HepG2 (cell line): ENCODE measurements around the gene SOAT1. TPM values are rescaled to one million over a fixed set of nuclear protein-coding genes. Genes with fewer than 3 reads are reported as not detected.
"Not testable (repeated sequence)": the region's sequence is repeated elsewhere in the genome, so short reads cannot be mapped to it uniquely, and the experiment has no call there.

Experiments
- ATAC-seq: fragments of 200-7000 bp; cut with Tn5 transposase; 3 replicates; pipeline ENCODE4 v1.9.1; 2020; ENCODE audit warnings: mild to moderate bottlenecking, moderate library complexity
- BruUV-seq: library from RNA; stranded (reverse); fragments of 400-500 nt; replicated peaks from 2 replicates; lab custom pipeline; 2021; lab: Mats Ljungman, UMichigan
- CTCF ChIA-PET: fragments of 300-600 bp; formaldehyde crosslinking; extraction: SDS; loops from one replicate; lab custom pipeline; 2021; ENCODE audit warnings: low total read pairs, inconsistent platforms, low intra/inter-chr PET ratio; lab: Yijun Ruan, JAX
- POLR2A ChIA-PET: fragments of 350-600 bp; sonication (Branson Sonifier 250); formaldehyde crosslinking; loops from one replicate; lab custom pipeline; 2020; ENCODE audit warnings: antibody characterized with exemption, inconsistent platforms; lab: Yijun Ruan, JAX
- DNase-seq: peaks from one replicate; pipeline ENCODE4 v3.0.0-alpha.2; 2015; ENCODE audit warnings: low spot score
- FAIRE-seq: peaks from 3 replicates; lab custom pipeline; 2011; peaks lifted over from hg19 to GRCh38; lab: Jason Lieb, UNC
- H2AFZ ChIP-seq: one replicate; pipeline ENCODE4 v1.6.1; 2011; ENCODE audit warnings: low read length, inconsistent platforms
- H3K27ac ChIP-seq: fragments of 300-600 bp; 3 replicates; pipeline ENCODE4 v1.8.0; 2011; ENCODE audit warnings: mixed run types, mild to moderate bottlenecking, mixed read lengths, low read length, inconsistent platforms; ENCODE audit not compliant: insufficient read depth; ENCODE audit errors: extremely low read length
- H3K27me3 ChIP-seq, 2 experiments: fragments of 200-600 bp in 1 of 2; 2 replicates in 1 of 2; 3 replicates in 1 of 2; pipeline versions ENCODE4 v1.6.0 to v1.8.0; 2011; ENCODE audit warnings: low read length in 2 of 2, mild to moderate bottlenecking in 2 of 2, moderate library complexity in 2 of 2, inconsistent platforms in 1 of 2; ENCODE audit not compliant: insufficient read depth in 2 of 2, control insufficient read depth in 1 of 2
- H3K36me3 ChIP-seq, 2 experiments: fragments of 200-600 bp in 1 of 2; replicated peaks in 1 of 2; 2 replicates in 1 of 2; 3 replicates in 1 of 2; pipeline versions ENCODE4 v1.5.1 to v1.8.0; 2011; ENCODE audit warnings: low read length in 2 of 2, inconsistent platforms in 1 of 2; ENCODE audit not compliant: insufficient read depth in 2 of 2, control insufficient read depth in 1 of 2
- H3K4me1 ChIP-seq: 2 replicates; pipeline ENCODE4 v1.5.1; 2012; ENCODE audit warnings: low read length, inconsistent platforms; ENCODE audit not compliant: insufficient read depth
- H3K4me2 ChIP-seq: 2 replicates; pipeline ENCODE4 v1.6.0; 2011; ENCODE audit warnings: low read depth, low read length, inconsistent platforms
- H3K4me3 ChIP-seq, 3 experiments: fragments of 200-600 bp in 1 of 3; sonication (generic), shearing (Covaris generic) in 1 of 3; replicated peaks in 1 of 3; 2 replicates each; pipeline ENCODE4 v1.5.1; 2011 to 2016; ENCODE audit warnings: low read length in 3 of 3, inconsistent platforms in 2 of 3, low read depth in 2 of 3, mild to moderate bottlenecking in 2 of 3, control low read depth in 1 of 3, mixed read lengths in 1 of 3; ENCODE audit not compliant: insufficient read depth in 1 of 3
- H3K79me2 ChIP-seq: one replicate; pipeline ENCODE4 v1.6.1; 2011; ENCODE audit warnings: low read length, inconsistent platforms; ENCODE audit not compliant: insufficient read depth
- H3K9ac ChIP-seq: 2 replicates; pipeline ENCODE4 v1.6.0; 2011; ENCODE audit warnings: mild to moderate bottlenecking, low read depth, low read length, inconsistent platforms; ENCODE audit not compliant: insufficient read depth
- H3K9me3 ChIP-seq: 2 replicates; pipeline ENCODE4 v1.5.1; 2012; ENCODE audit warnings: mild to moderate bottlenecking, low read length
- H4K20me1 ChIP-seq: 2 replicates; pipeline ENCODE4 v1.6.0; 2011; ENCODE audit warnings: inconsistent platforms, mild to moderate bottlenecking, low read length, moderate library complexity; ENCODE audit not compliant: insufficient read depth
- CREBL2 ChIP-seq: sonication (generic); formaldehyde crosslinking; IDR thresholded peaks from 2 replicates; pipeline ENCODE4 v1.8.1; 2023; ENCODE audit warnings: missing genetic modification reagents, mild to moderate bottlenecking, borderline replicate concordance
- KLF12 ChIP-seq: sonication (generic); formaldehyde crosslinking; IDR thresholded peaks from 2 replicates; pipeline ENCODE4 v1.4.0; 2020; ENCODE audit warnings: missing genetic modification reagents, borderline replicate concordance
- SNAPC5 ChIP-seq: sonication (generic); formaldehyde crosslinking; IDR thresholded peaks from 2 replicates; pipeline ENCODE4 v1.8.1; 2023; ENCODE audit warnings: mild to moderate bottlenecking, missing genetic modification reagents, borderline replicate concordance
- ZBTB10 ChIP-seq: sonication (generic); formaldehyde crosslinking; IDR thresholded peaks from 2 replicates; pipeline ENCODE4 v1.4.0; 2020; ENCODE audit warnings: missing genetic modification reagents, borderline replicate concordance
- ZFP82 ChIP-seq: sonication (generic); formaldehyde crosslinking; IDR thresholded peaks from 2 replicates; pipeline ENCODE4 v1.5.1; 2020; ENCODE audit warnings: mild to moderate bottlenecking, missing genetic modification reagents, borderline replicate concordance
- ZNF317 ChIP-seq: sonication (generic); formaldehyde crosslinking; IDR thresholded peaks from 2 replicates; pipeline ENCODE4 v1.5.0; 2020; ENCODE audit warnings: mild to moderate bottlenecking, missing genetic modification reagents
- ZNF546 ChIP-seq: sonication (generic); formaldehyde crosslinking; conservative IDR thresholded peaks from 2 replicates; pipeline ENCODE4 v1.8.1; 2023; ENCODE audit warnings: mild to moderate bottlenecking, missing genetic modification reagents
- ZNF629 ChIP-seq: sonication (generic); formaldehyde crosslinking; conservative IDR thresholded peaks from 2 replicates; pipeline ENCODE4 v1.5.0; 2020; ENCODE audit warnings: missing genetic modification reagents
- ZNF691 ChIP-seq: sonication (generic); formaldehyde crosslinking; IDR thresholded peaks from 2 replicates; pipeline ENCODE4 v1.4.0; 2020; ENCODE audit warnings: missing genetic modification reagents, low read depth, mild to moderate bottlenecking, borderline replicate concordance
- WGBS: methylation state at CpG from one replicate; pipeline ENCODE4 v1.1.6; 2017; ENCODE audit warnings: low lambda C conversion rate; 5-methylcytosine and 5-hydroxymethylcytosine counted together
- in situ Hi-C: cut with HindIII; loops from 2 replicates; pipeline ENCODE4 v1.10.0; 2017; ENCODE audit warnings: low pct_unique_long_range_greater_than_20kb; ENCODE audit not compliant: extremely low pct_ligation_motif_present
- intact Hi-C: fragments of 100-400 bp; cut with micrococcal nuclease; formaldehyde crosslinking; loops from one replicate; pipeline ENCODE4 v1.10.0; 2022; ENCODE audit not compliant: unreplicated experiment
- polyA plus RNA-seq, 8 experiments: library from polyadenylated mRNA; depleted of rRNA in 3 of 8; stranded (reverse) in 7 of 8; unstranded in 1 of 8; fragments of >200 nt; fragmentation: Illumina TruSeq in 4 of 8; extraction: Trizol in 4 of 8; gene quantifications; 2 replicates each; pipeline versions ENCODE4 v1.2.1 to v1.2.3, GENCODE V29; 2011 to 2016; ENCODE audit warnings: low read depth in 4 of 8, missing spikeins in 1 of 8, mixed read lengths in 1 of 8; ENCODE audit not compliant: insufficient read depth in 1 of 8
- total RNA-seq, 5 experiments: library from RNA; depleted of rRNA; stranded (reverse); fragments of >200 nt; fragmentation: Illumina TruSeq; extraction: Trizol; gene quantifications; 2 replicates each; pipeline ENCODE4 v1.2.3, GENCODE V29; 2016; ENCODE audit warnings: low read depth in 1 of 5

The SOAT1 gene
- total and polyA plus RNA-seq, 2 of the 13 experiments (the other 11 are each of a cell fraction or from before 2014, with no cell fraction given) = 22.3 to 52.0 TPM

- H3K4me2 ChIP-seq, H4K20me1 ChIP-seq, H3K27me3 ChIP-seq, H3K9me3 ChIP-seq, intact Hi-C loops, BruUV-seq, H3K4me1 ChIP-seq, CTCF ChIA-PET, FAIRE-seq, H3K27ac ChIP-seq, H3K36me3 ChIP-seq, H3K4me3 ChIP-seq, ATAC-seq, H2AFZ ChIP-seq, DNase-seq, H3K79me2 ChIP-seq, H3K9ac ChIP-seq: not testable (repeated sequence)
- POLR2A ChIA-PET = interaction anchor here (0.7 kb wide), 1 partner anchor 207 kb away, joined by 3 read pairs; no protein-coding TSS in a partner anchor
- WGBS = 53% methylated on average over 5 of the region's 5 CpGs
- in situ Hi-C loops = loop anchor here (25.0 kb wide), 1 partner anchor 313 kb away; the partner anchor contains the start of genes NPHS2 and TDRD5
Measured at GRCh38 chr1:179274424-179274823, 19.2 kb upstream of the SOAT1 start.

GRCh38 chr1:179278920-179279319, 14.7 kb upstream of the SOAT1 start:
- no TSS peak for BruUV-seq
- Histone ChIP-seq H3K4me3 (no peak overlapping the region), H3K27me3 (no peaks in the 10 kb centered on the region), H3K27ac (no peak overlapping the region), H3K36me3 (no peaks in the 10 kb centered on the region), H3K9ac (no peak overlapping the region), H3K4me2 (no peak overlapping the region), H3K4me1 (peaks cover 9% of the 10 kb centered on the region), H3K9me3 (peaks cover 8% of the 10 kb centered on the region; the same call in 1 of the 2 replicates), H4K20me1 (no peaks in the 10 kb centered on the region), H3K79me2 (no peaks in the 10 kb centered on the region), H2AFZ (no peak overlapping the region)
- WGBS = 87% methylated on average over 5 of the region's 5 CpGs
- intact Hi-C loops = no loop called here
- ChIA-PET POLR2A (no interaction called here), CTCF (no interaction called here)
- no peak for ATAC-seq
- in situ Hi-C loops = no loop called here
- no peak for DNase-seq
- no peak for FAIRE-seq
- TF ChIP-seq ZNF691 (CRISPR knock-in tag) (no peak), SNAPC5 (CRISPR knock-in tag) (no peak), ZNF317 (CRISPR knock-in tag) (peak; percentile 98), ZBTB10 (no peak), ZNF629 (no peak), CREBL2 (no peak), KLF12 (CRISPR knock-in tag) (no peak), ZFP82 (CRISPR knock-in tag) (no peak), ZNF546 (CRISPR knock-in tag) (no peak)
